OCI-LY3 (cell line): ENCODE data around the gene FOXD3.

Experiments
- CTCF ChIP-seq: fragments of 200-600, 300-600 bp; sonication (generic); IDR thresholded peaks from 2 replicates; pipeline ENCODE4 v1.5.1; 2014; ENCODE audit warnings: antibody characterized with exemption, low read length, low read depth
- EZH2phosphoT487 ChIP-seq: fragments of 200-600 bp; shearing (Covaris generic); IDR thresholded peaks from 2 replicates; pipeline ENCODE4 v1.6.1; 2018; ENCODE audit warnings: antibody characterized with exemption, mixed run types, low read depth

GRCh38 chr1:63323865-63324778 lies 1.8 kb downstream of the FOXD3 start:
- TF ChIP-seq CTCF (no peak), EZH2phosphoT487 (no peak)
